ENCODE results near the gene SPTBN1. TPM values are rescaled to one million over a fixed set of nuclear protein-coding genes. Genes with fewer than 3 reads are reported as not detected.

The SPTBN1 gene
- total and polyA plus RNA-seq, 9 donors: 108 to 314 (median 232) TPM

DNA sequence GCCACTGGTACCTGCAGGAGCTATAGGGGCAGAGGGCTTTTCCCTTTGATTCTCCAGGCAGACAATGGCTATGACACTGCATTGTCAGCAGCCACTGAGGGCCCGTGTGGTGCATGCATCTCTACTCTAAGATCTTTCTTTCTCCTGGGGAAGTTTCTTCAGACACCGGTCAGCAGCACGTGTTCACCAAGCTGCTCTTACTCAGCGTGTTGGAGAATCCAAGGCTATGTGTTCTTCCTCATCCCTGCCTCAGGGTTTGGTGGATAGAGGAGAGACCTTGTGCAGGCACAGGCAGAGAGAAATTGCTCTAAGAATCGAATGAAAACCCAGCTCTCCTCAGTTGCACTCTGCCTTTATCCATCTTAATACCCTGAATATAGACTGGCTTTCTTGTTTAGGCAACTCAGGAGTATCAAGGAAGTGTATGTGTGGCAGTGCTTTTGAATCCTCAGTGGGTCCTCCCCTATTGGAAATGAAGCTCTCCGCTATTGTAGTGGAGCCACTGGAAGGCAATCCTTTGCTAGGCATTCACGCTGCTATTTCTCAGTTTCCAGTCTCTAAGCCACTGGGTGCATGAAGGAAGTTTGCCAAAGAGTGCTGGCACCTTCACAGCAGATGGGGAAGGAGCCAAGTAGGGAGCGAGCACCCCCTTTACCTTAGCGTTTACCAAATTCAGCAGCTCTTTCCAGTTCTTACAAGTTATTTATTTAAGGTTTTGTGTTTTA lies 180.4 kb downstream of the SPTBN1 start:
- TF ChIP-seq CTCF (IDR thresholded peaks at IDR 0.05) (no peak), POLR2A (IDR thresholded peaks at IDR 0.05) (no peak)
- H3K4me1 ChIP-seq (ENCODE audit: insufficient read depth): peaks cover 22% of the 10 kb centered on the region
- no peak overlapping the region for H3K4me3 ChIP-seq
- intact Hi-C loops (cut with DNase I): loop anchor here in 1 of 4 donors (5.0 kb wide), 1 partner anchor 79 kb away; no protein-coding TSS in a partner anchor
- H3K36me3 ChIP-seq: no peaks in the 10 kb centered on the region
- no peaks in the 10 kb centered on the region for H3K9me3 ChIP-seq
- 82 to 84% (median 84%) methylated on average over 9 of the region's 9 CpGs for WGBS, 3 donors
- H3K27me3 ChIP-seq: no peaks in the 10 kb centered on the region
- DNase-seq: no peak
- H3K27ac ChIP-seq: no peak overlapping the region

DNA sequence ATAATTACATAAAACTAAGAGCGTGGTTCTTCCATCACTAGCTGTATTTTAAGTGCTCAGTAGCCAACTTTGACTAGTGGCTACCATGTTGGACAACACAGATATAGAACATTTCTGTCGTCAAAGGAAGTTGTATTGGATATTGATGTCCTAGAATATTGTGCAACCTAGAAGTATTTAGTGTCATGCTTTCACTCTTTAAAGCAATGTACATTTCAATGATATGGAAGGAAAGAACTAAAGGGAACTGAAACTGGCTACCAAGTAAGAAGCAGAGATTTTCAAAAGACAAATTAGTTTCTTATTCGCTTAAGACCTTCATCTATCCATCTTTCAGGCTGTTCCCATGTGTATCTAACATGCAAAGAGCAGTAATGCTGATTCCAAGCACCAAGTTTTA lies 182.0 kb downstream of the SPTBN1 start:
- TF ChIP-seq CTCF (IDR thresholded peaks at IDR 0.05) (no peak), EP300 (IDR thresholded peaks at IDR 0.05) (no peak), POLR2A (IDR thresholded peaks at IDR 0.05) (no peak)
- H3K36me3 ChIP-seq: no peaks in the 10 kb centered on the region
- DNase-seq: no peak
- H3K4me3 ChIP-seq: no peak overlapping the region
- WGBS, 3 donors: 89 to 94% (median 92%) methylated on average over 3 of the region's 3 CpGs
- intact Hi-C loops (cut with DNase I): loop anchor here in 1 of 4 donors (5.0 kb wide), 1 partner anchor 81 kb away; no protein-coding TSS in a partner anchor
- no peaks in the 10 kb centered on the region for H3K9me3 ChIP-seq
- peaks cover 22% of the 10 kb centered on the region for H3K4me1 ChIP-seq (ENCODE audit: insufficient read depth)
- no peak overlapping the region for H3K27ac ChIP-seq
- no peaks in the 10 kb centered on the region for H3K27me3 ChIP-seq

GRCh38 chr2:54638774-54639187 lies 182.7 kb downstream of the SPTBN1 start:
- Histone ChIP-seq H3K27ac (no peak overlapping the region), H3K36me3 (no peaks in the 10 kb centered on the region), H3K4me1 (ENCODE audit: insufficient read depth) (peaks cover 22% of the 10 kb centered on the region), H3K9me3 (no peaks in the 10 kb centered on the region), H3K27me3 (no peaks in the 10 kb centered on the region), H3K4me3 (no peak overlapping the region)
- no peak for DNase-seq
- intact Hi-C loops (cut with DNase I): loop anchor here in 1 of 4 donors (5.0 kb wide), 1 partner anchor 81 kb away; no protein-coding TSS in a partner anchor
- 59 to 68% (median 64%) methylated on average over 7 of the region's 7 CpGs for WGBS, 3 donors
- TF ChIP-seq EP300 (IDR thresholded peaks at IDR 0.05): no peak
- TF ChIP-seq CTCF (IDR thresholded peaks at IDR 0.05): no peak
- TF ChIP-seq POLR2A (IDR thresholded peaks at IDR 0.05): no peak

- Histone ChIP-seq H3K4me1 (ENCODE audit: insufficient read depth) (peaks cover 17% of the 10 kb centered on the region), H3K4me3 (no peak overlapping the region), H3K36me3 (no peaks in the 10 kb centered on the region), H3K27ac (no peak overlapping the region), H3K9me3 (no peaks in the 10 kb centered on the region), H3K27me3 (no peaks in the 10 kb centered on the region)
- TF ChIP-seq CTCF (IDR thresholded peaks at IDR 0.05): no peak
- TF ChIP-seq EP300 (IDR thresholded peaks at IDR 0.05): no peak
- TF ChIP-seq POLR2A (IDR thresholded peaks at IDR 0.05): no peak
- no peak for DNase-seq
- 62 to 73% (median 72%) methylated on average over 4 of the region's 4 CpGs for WGBS, 3 donors
- intact Hi-C loops (cut with DNase I): loop anchor here in 1 of 4 donors (5.0 kb wide), 1 partner anchor 82 kb away; no protein-coding TSS in a partner anchor
Measured at GRCh38 chr2:54639609-54640008, 183.5 kb downstream of the SPTBN1 start.

Measured in ovary (tissue), 9 donors.